GM21723 (cell line): ENCODE measurements around the gene THAP2.

ENCODE experiments used
- ATAC-seq: cut with Tn5 transposase; IDR thresholded peaks from one replicate; pipeline ENCODE4 v1.9.1; 2021; ENCODE audit warnings: mild to moderate bottlenecking, moderate library complexity; ENCODE audit not compliant: unreplicated experiment

Gene THAP2

DNA sequence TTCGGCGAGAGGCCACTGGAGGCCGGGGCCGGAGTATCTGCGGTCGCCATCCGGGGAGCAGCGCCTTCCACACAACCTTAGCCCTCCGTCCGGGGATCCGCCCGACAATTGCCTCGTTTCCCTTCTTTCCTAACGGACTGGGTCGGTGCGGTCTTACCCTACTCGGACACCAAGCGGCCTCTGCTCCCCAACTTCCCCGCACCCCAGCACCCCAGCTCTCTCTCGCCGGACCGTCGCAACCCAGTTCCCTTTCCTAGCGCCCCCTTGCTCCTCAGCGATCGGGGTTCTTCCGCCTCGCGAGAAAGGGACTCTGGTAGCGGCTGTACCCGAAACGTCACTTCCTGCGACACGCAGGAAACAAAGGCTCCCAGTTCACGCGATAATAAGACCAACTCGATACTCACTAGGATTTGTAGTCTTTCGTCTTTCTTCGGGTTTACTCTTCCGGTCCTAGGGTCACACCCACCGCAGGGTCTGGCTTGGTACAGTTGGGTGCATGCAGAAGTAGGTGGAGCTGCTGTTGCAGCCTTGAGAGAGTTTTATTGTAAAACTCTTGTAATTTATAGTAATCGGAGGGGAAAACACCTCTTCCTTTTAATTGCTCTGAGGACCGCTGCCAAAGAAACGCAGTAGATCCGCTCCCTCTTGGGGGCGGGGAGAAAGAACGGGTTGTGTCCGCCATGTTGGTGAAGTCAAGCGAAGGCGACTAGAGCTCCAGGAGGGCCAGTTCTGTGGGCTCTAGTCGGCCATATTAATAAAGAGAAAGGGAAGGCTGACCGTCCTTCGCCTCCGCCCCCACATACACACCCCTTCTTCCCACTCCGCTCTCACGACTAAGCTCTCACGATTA is at the start of gene THAP2, which contains the start of gene ZFC3H1:
TSS of gene THAP2 (plus strand) at position 741 of the 850 bp plus-strand sequence. CDS start 209 bp downstream, outside the sequence.
TSS of gene ZFC3H1 (minus strand) at position 288 of the 850 bp plus-strand sequence. CDS start at position 50, 238 bp downstream.
- ATAC-seq, result peak; percentile 93

DNA sequence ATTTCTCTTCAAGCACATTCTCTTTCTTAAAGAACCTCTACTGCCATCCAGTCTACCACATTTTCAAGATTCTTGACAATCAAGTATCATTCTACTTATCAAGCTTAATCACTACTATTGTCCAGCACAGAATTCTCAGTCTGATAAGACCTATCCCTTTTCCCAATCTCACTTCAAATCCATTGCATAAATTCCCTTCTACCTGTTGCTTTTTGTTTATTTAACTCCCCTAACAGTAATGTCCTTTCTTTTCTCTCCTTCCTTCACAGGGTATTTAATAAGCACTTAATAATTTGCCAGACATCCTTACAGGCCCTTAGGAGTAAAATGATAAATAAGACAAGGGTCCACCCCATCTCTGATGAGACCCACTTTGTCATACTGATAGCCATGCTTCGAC is 42.2 kb upstream of the THAP2 start:
- no peak for ATAC-seq

- ATAC-seq, result no peak
Measured at GRCh38 chr12:71625476-71625875, 38.6 kb upstream of the THAP2 start.

GRCh38 chr12:71626098-71626497 is 38.0 kb upstream of the THAP2 start:
- ATAC-seq, result peak; percentile 81

DNA sequence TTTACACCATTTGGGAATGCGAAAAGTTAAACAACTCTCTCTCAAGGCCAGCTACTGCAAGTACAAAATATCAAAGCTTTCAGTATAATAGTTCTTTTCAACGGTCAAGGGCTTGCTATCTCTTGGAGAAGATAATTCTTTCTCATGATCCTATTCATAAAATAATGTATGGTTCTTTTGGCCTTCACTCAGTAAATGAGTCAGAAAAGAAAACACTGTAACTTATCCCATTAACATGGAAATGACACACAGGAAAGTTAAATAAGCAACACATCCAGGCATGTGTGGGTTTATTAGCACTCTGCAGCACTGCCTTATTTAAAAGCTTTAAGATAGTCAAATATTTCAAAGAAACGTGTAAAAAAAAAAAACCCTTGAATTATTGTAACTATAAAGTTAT is 37.3 kb upstream of the THAP2 start:
- no peak for ATAC-seq

DNA sequence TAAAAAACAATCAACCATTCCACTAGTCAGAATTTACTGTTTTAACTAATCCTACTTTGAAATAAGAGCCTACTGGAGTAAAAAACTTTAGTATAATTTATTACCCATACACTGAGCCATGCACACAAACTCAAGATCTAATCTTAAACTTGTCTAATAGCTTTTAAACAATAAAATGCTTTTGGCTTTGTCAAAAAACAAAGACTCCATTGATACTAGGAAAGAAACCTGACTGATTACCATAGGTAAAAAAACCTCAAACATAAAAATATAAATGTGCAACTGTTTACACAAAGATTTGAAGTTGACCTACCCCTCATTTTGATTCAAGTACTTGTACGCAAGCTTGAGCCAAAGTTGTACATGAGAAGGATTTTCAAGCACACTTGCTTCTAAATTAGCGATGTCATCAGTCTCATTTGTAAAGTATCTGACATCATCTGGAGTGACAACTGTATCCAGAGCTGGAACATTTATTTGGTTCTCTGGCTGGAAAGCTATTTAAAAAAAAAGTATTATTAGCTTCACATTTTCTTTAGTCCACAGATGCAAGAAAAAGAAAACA is 36.6 kb upstream of the THAP2 start:
- ATAC-seq, result no peak

DNA sequence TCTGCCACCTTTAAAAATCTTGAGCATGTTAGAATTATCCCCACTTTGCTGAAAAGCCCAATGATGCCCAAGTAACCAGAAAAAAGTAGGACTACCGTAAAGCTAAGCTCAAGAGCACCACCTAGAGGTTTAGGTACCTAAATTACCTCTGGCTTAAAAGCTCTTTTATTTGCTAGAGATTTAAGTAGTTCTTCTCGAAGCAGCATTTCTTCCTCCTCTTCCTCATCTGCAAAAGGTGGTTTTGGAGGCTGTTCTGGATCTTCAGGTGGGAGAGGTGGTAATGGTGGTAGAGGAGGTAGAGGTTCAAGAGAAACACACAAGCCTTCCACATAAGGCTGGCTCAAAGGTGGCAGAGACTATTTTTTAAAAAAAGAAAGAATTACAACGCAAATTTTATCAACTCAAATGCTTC is 27.4 kb upstream of the THAP2 start:
- ATAC-seq, result peak; percentile 74

GRCh38 chr12:71638499-71638898 is 25.6 kb upstream of the THAP2 start:
- no peak for ATAC-seq

DNA sequence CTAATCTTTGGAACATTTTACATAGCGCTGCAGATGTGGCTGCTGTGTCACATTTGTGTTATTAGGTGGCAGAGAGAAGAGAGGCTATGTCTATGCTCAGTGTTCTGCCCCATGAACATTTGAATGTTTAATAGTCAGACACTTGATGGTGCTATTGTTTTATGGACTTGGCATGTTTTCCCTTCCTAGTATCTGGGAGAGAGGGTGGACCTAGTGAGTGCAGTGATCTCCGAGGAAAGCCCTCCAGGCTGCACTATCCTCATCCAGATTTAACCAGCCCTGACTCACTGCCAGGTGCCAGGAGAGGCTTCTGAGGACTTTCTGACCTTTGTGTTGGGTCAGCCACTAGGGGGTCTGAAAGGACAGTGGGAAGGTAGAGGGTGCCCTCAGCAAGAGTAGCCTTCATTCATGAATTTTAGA is 24.8 kb upstream of the THAP2 start:
- ATAC-seq, result no peak

- ATAC-seq, result no peak
Measured at GRCh38 chr12:71640316-71640715, 23.8 kb upstream of the THAP2 start.

DNA sequence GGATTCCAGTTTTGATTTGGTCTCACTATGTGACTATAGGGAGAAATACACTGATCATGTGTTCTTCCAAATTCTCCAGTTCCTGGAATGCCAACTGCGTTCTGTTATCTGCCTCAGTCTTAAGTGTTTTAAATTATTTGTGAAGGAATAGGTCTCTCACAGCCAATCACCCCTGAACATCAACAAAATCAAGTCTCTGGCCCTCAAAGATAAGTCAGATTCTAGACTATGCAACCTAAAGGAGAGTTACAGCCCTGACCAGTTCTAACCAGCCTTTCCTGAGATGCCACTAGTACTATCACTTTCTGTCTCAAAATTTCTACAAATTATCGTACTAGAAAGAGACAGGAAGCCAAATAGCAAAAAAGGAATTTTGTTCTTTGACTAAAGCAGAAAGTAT is 22.7 kb upstream of the THAP2 start:
- no peak for ATAC-seq

GRCh38 chr12:71642264-71642663 is 21.8 kb upstream of the THAP2 start:
- peak; percentile 54 for ATAC-seq

- no peak for ATAC-seq
Measured at GRCh38 chr12:71645268-71645667, 18.8 kb upstream of the THAP2 start.

DNA sequence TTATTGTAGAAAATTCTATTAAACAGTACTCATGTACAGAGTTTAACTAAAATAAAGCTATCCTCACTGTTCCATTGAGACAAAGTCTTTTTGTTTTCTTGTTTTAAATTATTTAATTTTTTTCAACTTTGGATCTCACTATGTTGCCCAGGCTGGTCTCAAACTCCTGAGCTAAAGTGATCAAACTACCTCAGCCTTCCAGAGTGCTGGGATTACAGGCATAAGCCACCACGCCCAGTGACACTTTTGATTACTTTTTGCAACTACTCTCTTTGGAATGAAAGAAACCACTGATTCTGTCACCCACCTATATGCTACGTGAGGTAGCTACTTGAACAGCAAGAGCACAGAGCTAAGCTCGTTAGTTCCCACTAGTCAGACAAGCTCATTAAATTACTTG is 17.6 kb upstream of the THAP2 start:
- no peak for ATAC-seq

DNA sequence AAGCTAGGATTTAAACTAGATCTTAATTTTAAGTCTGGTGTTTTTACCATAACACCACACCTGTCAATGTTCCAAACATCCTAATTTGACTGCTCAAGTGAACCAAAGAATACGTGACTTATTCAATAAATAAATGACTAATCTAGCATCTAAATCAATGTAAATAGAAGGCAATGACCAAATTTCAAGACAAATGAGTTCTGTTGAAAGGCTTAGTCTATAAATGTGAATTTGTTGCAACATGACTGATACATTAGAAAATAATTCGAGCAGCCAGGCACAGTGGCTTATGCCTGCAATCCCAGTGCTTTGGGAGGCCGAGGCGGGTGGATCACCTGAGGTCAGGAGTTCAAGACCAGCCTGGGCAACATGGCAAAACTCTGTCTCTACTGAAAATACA is 15.6 kb upstream of the THAP2 start:
- no peak for ATAC-seq

DNA sequence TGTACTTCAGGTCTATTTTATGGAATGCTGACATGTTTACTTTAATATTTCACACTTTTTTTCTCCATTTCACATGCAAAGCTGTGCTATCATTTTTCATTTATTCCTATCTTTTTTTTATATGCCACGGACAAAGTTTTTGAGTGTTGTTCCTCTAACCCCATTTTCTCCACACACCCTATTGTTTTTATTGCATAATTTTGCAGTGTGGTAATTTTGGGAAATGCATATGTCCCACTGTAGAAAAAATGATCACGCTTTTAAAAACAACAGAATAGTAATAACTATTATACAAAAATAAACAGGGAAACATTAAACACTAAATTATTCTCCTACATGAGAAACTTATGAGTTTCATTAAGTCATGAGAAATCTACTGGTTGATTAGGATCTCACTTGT is 14.7 kb upstream of the THAP2 start:
- ATAC-seq, result no peak

- ATAC-seq, result no peak
Measured at GRCh38 chr12:71652656-71653055, 11.4 kb upstream of the THAP2 start.

DNA sequence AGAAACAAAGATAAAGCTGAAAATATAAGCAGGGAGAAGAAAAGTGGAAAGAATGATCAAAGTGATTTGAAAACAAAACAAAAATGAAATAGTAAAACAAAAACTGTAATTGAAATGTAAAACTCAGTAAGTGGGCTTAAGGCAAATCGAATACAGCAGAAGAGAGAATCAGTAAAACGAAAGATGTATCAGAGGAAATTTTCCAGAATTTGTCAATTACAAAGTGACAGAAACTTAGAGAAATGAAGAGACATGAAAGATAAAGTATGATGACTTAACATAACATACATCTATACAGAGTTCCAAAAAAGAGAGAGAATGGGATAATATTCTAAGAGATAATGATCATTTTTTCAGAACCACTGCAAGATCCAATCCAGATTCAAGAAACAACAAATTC is 11.0 kb upstream of the THAP2 start:
- ATAC-seq, result no peak

DNA sequence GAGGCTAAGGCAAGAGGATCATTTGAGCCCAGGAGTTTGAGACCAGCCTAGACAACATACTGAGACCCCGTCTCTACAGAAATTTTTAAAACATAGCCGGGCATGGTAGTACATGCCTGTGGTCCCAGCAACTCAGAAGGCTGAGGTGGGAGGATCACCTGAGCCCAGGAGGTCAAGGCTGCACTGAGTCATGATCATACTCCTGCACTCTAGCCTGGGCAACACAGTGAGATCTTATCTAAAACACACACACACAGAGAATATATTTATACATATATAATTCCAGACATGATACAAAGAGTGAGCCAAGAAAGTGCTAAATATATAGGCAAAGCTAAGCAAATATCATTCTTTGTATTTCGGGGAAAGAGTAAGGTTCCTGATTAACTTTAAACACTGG is 9.9 kb upstream of the THAP2 start:
- no peak for ATAC-seq

DNA sequence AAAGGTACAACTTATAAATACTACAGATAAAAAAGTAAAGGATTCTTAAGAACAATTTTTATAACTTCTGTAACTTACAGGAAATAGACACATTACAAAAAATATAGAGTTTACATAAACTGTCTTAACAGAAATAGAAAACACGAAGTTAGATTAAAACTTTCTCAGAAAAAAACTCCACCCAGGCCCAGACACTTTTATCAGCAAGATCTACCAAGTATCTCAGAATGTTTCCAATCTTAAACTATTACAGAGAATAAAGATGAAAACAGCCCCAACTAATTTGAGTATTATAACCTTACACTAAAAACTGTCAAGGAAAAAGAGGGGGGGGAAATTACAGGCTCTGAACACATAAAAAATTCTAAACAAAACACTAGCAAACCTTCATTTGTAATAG is 8.6 kb upstream of the THAP2 start:
- no peak for ATAC-seq

DNA sequence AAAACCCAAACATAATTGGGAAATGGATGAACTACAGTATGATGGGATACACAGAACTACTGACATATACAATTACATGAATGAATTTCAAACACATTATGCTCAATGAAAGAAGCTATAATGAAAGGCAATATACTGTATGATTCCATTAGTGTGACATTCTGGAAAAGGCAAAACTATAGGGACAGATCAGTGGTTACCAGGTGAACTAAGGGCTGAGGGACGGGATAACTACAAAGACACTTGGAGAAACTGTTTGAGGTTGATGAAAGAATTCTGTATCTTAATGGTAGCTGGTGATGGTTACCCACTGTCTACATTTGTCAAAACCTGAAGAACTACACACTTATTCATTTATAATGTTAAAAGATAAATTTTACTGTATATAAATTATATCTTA is 8.2 kb upstream of the THAP2 start:
- no peak for ATAC-seq

DNA sequence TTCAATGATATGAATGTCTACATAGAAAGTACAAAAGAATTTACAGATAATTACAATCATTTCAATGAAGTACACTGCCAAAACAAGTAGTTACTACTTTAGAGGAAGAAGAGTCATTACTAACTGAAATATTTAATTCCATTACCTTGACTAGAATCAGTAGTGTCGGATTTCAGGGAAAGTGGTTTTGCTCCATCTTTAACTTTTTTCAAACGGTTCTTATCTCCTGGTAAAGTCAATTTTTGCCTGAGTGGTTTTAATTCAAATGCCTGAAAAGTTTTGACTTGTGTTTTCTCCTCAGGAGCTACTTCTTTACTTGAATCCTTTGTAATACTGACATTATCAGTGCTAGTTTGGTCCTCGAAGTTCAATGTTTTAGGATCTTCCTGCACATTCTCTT is 7.4 kb upstream of the THAP2 start:
- ATAC-seq, result no peak
